Natural killer cell treated with Interleukin-12 subunit alpha and Interleukin-12 subunit beta and Interleukin-15 and Interleukin-18, amount 100 ng/mL, for 72 hours (primary cell): ENCODE measurements around the gene IKZF5. TPM values are rescaled to one million over a fixed set of nuclear protein-coding genes. Genes with fewer than 3 reads are reported as not detected.
A peak's percentile ranks its signal among the peaks of the same experiment; 100 is the strongest.

Experiments
- ATAC-seq, 2 donors: fragments of 150-1000 bp; cut with Tn5 transposase in 1 of 2; sonication (Bioruptor Pico), chemical (Tn5 transposase) in 1 of 2; 2 replicates each; pipeline ENCODE4 v1.10.0; 2021
- DNase-seq: peaks from one replicate; pipeline ENCODE4 v3.0.0; 2022; ENCODE audit warnings: low spot score
- H3K27ac Mint-ChIP-seq, 2 donors: 1 replicate in 1 of 2; 2 replicates in 1 of 2; pipeline ENCODE4 v1.8.0; 2022; ENCODE audit warnings: mixed read lengths in 2 of 2, mild to moderate bottlenecking in 1 of 2, moderate library complexity in 1 of 2
- H3K27me3 Mint-ChIP-seq, 2 donors: 1 replicate in 1 of 2; 2 replicates in 1 of 2; pipeline ENCODE4 v1.8.0; 2022; ENCODE audit warnings: mixed read lengths in 2 of 2
- H3K36me3 Mint-ChIP-seq: one replicate; pipeline ENCODE4 v1.8.0; 2022; ENCODE audit warnings: mixed read lengths
- H3K4me1 Mint-ChIP-seq, 2 donors: 1 replicate in 1 of 2; 2 replicates in 1 of 2; pipeline ENCODE4 v1.8.0; 2022; ENCODE audit warnings: low read depth in 2 of 2, mixed read lengths in 2 of 2, mild to moderate bottlenecking in 1 of 2
- H3K4me3 Mint-ChIP-seq: one replicate; pipeline ENCODE4 v1.8.0; 2022; ENCODE audit warnings: mixed read lengths
- H3K9me3 Mint-ChIP-seq: 2 replicates; pipeline ENCODE4 v1.8.0; 2022; ENCODE audit warnings: mixed read lengths
- total RNA-seq, 2 donors: library from RNA; stranded (reverse); gene quantifications; one replicate each; pipeline ENCODE4 v1.2.3, GENCODE V29; 2022

Gene IKZF5
- total RNA-seq, 2 donors from 2014 or later = 21.4 to 22.1 TPM

DNA sequence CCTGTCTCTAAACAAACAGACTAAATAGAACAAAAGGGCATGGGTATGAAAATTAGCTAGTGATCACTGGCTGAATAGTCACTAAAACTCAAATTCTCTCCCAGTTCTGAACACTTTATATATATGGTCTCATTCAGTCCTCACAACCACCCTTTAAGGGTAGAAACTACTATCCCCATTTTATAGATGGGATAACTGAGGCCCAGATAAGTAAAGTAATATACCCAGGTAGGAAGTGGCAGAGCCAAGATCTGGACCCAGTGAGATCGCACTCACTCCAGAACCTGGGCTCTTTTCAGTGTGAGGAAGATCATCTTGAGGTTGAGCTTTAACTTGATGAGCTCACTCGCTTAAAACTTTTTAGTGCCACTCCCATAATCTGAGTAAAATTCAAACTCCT, 23.9 kb downstream of the IKZF5 start:
- Mint-ChIP-seq H3K27ac (no peak overlapping the region), H3K27me3 (no peaks in the 10 kb centered on the region), H3K4me3 (no peak overlapping the region), H3K4me1 (peaks cover 15 to 16% of the 10 kb centered on the region in 2 donors), H3K9me3 (no peaks in the 10 kb centered on the region), H3K36me3 (peaks cover 7% of the 10 kb centered on the region)
- DNase-seq = no peak
- no peak for ATAC-seq

DNA sequence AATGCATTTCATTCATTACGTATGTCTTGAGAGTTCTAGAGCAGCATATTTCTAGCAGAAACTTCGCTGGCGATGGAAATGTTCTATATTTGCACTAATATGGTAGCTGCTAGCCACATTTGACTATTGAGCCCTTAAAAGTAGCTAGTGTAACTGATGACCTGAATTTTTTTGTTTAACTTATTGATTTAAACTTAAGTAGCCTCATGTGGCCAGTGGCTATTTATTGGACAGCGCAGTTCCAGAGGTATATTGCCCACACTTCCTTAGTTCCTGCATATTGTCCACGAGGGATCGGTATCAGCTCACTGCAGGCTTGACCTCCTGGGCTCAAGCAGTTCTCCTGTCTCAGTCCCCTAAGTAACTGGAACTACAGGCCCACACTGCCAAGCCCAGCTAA, 24.7 kb downstream of the IKZF5 start:
- DNase-seq (no peak), ATAC-seq (no peak)
- H3K36me3 Mint-ChIP-seq = peaks cover 7% of the 10 kb centered on the region
- no peaks in the 10 kb centered on the region for H3K9me3 Mint-ChIP-seq
- no peak overlapping the region for H3K27ac Mint-ChIP-seq
- no peaks in the 10 kb centered on the region for H3K27me3 Mint-ChIP-seq
- peaks cover 16 to 17% of the 10 kb centered on the region in 2 donors for H3K4me1 Mint-ChIP-seq
- no peak overlapping the region for H3K4me3 Mint-ChIP-seq

DNA sequence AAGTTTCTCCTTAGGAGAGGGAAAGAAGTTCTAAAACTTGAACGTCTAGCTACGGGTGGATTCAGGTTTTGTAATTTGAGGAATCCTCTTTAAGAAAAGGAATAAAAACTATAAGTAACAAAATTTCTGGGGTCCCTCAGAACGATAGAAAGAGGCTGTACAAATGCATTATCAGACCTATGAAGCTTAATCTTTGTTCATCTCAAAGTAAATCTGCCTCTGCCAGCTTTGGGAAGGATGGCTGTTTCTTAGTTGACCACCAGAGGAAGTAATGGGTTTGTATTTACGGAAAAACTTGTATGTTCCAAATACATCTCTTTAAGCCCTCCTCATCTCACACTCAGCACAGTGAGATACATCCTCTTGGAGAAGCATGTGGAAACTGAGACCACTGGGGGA, 27.5 kb downstream of the IKZF5 start:
- Mint-ChIP-seq H3K4me1 (peaks cover 16 to 17% of the 10 kb centered on the region in 2 donors), H3K9me3 (no peaks in the 10 kb centered on the region), H3K27ac (peak overlapping the region; percentile 92), H3K36me3 (no peaks in the 10 kb centered on the region), H3K27me3 (peaks cover 0 to 7% of the 10 kb centered on the region in 2 donors), H3K4me3 (peak overlapping the region; percentile 90)
- no peak for DNase-seq
- ATAC-seq = no peak

DNA sequence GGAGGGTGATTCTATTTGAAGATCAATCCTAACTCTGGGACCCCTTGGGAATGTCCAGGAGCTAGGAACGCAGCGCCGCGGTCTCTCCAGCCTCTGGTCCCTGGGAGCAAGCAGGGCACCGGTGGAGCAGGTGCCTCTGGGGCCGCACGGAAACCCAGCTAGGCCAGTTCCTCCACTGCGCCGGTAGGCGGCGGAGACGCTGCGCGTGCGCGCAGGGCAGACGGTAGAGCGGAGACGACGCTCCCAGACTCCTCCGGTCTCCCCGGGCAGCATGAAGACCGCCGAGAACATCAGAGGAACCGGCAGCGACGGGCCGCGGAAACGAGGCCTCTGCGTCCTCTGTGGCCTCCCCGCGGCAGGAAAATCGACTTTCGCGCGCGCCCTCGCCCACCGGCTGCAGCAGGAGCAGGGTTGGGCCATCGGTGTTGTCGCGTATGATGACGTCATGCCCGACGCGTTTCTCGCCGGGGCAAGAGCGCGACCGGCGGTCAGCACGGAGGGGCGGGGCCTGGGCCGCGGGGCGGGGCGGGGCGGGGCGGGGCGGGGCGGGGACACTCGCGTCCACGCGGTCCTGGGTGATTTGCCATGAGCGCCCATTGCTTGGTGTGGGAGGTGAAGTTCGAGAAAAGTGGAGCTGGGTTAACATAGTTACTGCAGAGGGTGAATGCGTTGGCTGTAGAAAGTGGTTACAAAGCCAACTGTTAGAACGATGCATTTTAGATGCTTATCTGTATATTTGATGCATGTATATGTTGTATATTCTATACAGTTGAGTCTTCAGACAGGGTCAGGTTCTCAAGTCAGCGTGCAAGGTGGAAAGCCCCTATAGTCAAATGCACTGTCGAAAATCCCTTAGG, 28.2 kb downstream of the IKZF5 start, which contains the start of gene PSTK:
TSS of gene PSTK (plus strand) at position 193 of the 857 bp plus-strand sequence. CDS start at position 272, 79 bp downstream.
- H3K9me3 Mint-ChIP-seq = no peaks in the 10 kb centered on the region
- no peaks in the 10 kb centered on the region for H3K36me3 Mint-ChIP-seq
- DNase-seq (peak; percentile 89), ATAC-seq (peak; percentile 98)
- peak within 1 kb of the TSS; percentile 92 for H3K27ac Mint-ChIP-seq
- H3K4me3 Mint-ChIP-seq = peak within 1 kb of the TSS; percentile 90
- peaks cover 0 to 9% of the 10 kb centered on the region in 2 donors for H3K27me3 Mint-ChIP-seq
- H3K4me1 Mint-ChIP-seq = peaks cover 16 to 17% of the 10 kb centered on the region in 2 donors

DNA sequence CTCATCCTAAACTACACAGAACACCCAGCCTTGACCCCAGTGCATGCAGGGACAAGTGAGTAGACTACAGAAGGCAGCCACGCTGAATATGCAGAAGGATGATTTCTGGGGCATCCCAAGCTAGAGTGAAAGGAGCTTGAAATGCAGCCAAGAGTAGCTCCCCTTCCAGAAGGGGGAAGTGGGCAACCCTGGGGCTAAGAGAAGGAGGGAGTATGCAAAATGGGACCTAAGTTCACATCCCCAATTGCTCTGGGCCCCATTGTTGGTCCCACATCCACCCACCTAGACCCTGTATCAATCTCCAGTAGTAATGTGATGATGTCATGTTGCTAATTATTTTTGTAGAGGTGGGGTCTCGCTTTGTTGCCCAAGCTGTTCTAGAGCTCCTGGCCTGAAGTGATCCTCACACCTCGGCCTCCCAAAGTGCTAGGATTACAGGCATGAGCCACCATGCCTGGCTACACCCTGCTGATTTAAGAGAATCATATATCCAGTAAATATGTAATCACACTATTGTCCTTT, 34.0 kb downstream of the IKZF5 start:
- DNase-seq = no peak
- ATAC-seq = no peak
- Mint-ChIP-seq H3K4me3 (no peak overlapping the region), H3K27me3 (peaks cover 6 to 30% of the 10 kb centered on the region in 2 donors), H3K4me1 (peaks cover 0 to under 1% of the 10 kb centered on the region in 2 donors), H3K27ac (no peak overlapping the region), H3K9me3 (no peaks in the 10 kb centered on the region), H3K36me3 (no peaks in the 10 kb centered on the region)

DNA sequence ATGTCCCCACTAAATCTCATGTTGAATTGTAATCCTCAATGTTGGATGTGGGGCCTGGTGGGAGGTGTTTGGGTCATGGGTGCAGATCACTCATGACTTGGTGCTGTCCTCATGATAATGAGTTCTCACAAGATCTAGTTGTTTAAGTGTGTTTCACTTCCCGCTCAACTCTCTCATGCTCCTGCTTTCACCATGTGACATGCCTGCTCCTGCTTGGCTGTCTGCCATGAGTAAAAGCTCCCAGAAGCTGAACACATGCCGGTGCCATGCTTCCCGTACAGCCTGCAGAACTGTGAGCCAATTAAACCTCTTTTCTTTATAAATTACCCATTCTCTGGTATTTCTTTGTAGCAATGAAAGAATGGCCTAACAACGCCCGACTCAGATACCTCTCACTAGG, 34.6 kb downstream of the IKZF5 start:
- H3K4me3 Mint-ChIP-seq = no peak overlapping the region
- H3K27ac Mint-ChIP-seq = no peak overlapping the region
- peaks cover 6 to 32% of the 10 kb centered on the region in 2 donors for H3K27me3 Mint-ChIP-seq
- no peaks in the 10 kb centered on the region for H3K4me1 Mint-ChIP-seq
- DNase-seq = no peak
- no peaks in the 10 kb centered on the region for H3K36me3 Mint-ChIP-seq
- H3K9me3 Mint-ChIP-seq = no peaks in the 10 kb centered on the region
- no peak for ATAC-seq

DNA sequence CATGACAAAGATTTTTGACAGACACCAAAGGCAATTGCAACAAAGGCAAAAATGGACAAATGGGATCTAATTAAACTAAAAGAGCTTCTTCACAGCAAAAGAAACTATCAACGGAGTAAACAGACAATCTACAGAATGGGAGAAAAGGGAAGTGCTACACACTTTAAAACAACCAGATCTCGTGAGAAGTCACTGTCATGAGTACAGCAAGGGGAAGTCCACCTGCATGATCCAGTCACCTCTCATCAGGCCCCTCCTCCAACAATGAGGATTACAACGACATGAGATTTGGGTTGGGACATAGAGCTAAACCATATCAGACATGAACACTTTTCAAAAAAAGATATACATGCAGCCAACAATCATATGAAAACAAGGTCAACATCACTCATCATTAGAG, 39.9 kb downstream of the IKZF5 start:
- no peaks in the 10 kb centered on the region for H3K4me1 Mint-ChIP-seq
- H3K27ac Mint-ChIP-seq = no peak overlapping the region
- H3K27me3 Mint-ChIP-seq = peaks cover 44% of the 10 kb centered on the region in 2 donors
- no peak for ATAC-seq
- H3K36me3 Mint-ChIP-seq = peaks cover 32% of the 10 kb centered on the region
- no peak overlapping the region for H3K4me3 Mint-ChIP-seq
- H3K9me3 Mint-ChIP-seq = peaks cover 15% of the 10 kb centered on the region
- no peak for DNase-seq

DNA sequence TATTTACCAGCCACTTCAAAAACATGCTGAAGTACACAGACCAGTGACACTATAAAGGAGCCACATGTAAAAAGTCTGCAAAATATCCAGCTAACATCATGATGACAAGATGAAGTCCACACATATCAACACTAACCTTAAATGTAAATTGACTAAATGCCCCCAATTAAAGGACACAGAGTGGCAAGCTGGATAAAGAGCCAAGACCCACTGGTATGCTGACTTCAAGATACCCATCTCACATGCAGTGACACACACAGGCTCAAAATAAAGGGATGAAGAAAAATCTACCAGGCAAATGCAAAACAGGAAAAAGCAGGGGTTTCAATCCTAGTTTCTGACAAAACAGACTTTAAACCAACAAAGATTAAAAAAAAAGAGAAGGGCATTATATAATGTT, 41.7 kb downstream of the IKZF5 start:
- H3K9me3 Mint-ChIP-seq = peaks cover 15% of the 10 kb centered on the region
- H3K36me3 Mint-ChIP-seq = peaks cover 32% of the 10 kb centered on the region
- H3K4me1 Mint-ChIP-seq = no peaks in the 10 kb centered on the region
- DNase-seq (no peak), ATAC-seq (no peak)
- H3K27ac Mint-ChIP-seq = no peak overlapping the region
- peaks cover 41 to 52% of the 10 kb centered on the region in 2 donors for H3K27me3 Mint-ChIP-seq
- no peak overlapping the region for H3K4me3 Mint-ChIP-seq

DNA sequence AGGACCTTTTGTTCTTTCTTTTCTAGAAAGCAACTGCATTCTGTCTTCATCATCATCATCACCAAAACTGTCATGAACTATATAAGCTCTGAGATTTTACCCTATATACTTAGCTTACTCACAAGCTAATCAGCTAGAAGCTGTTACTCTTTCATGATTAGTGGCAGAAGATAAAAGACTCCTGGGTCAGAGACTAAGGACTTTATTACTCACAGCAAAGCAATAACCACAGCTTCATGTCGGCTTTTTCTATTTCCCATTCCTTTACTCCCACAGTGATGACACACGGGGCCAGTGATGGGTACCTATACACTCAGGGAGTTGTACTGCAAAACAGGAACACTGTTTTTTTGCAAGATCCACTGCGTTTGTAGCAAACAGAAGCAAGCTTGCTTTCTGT, 46.2 kb downstream of the IKZF5 start:
- ATAC-seq = no peak
- Mint-ChIP-seq H3K4me1 (no peaks in the 10 kb centered on the region), H3K27ac (no peak overlapping the region), H3K4me3 (no peak overlapping the region), H3K9me3 (peaks cover 5% of the 10 kb centered on the region), H3K36me3 (peaks cover 18% of the 10 kb centered on the region), H3K27me3 (peaks cover 15 to 37% of the 10 kb centered on the region in 2 donors)
- DNase-seq = no peak

DNA sequence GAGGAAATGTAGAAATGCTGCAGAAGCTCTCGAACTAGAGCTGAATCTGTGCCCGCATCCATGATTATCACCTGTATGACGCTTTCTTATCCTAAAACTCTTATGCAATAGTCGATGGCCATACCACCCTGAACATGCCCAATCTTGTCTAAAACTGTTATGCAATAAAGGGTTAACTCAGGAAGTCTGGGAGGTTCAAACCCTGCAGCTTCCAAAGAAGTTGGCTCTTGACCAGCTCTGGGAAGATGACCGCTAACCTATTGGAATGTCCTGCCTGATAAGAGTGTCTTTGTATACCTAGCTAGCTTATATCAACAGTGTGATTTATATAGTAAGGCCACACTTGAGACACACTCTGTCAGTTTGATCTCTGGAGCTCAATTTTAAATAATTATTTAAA, 51.1 kb downstream of the IKZF5 start:
- Mint-ChIP-seq H3K9me3 (no peaks in the 10 kb centered on the region), H3K4me3 (no peak overlapping the region), H3K4me1 (peaks cover 13 to 25% of the 10 kb centered on the region in 2 donors), H3K27ac (no peak overlapping the region), H3K36me3 (peaks cover 9% of the 10 kb centered on the region), H3K27me3 (peaks cover 5 to 7% of the 10 kb centered on the region in 2 donors)
- DNase-seq = no peak
- no peak for ATAC-seq

DNA sequence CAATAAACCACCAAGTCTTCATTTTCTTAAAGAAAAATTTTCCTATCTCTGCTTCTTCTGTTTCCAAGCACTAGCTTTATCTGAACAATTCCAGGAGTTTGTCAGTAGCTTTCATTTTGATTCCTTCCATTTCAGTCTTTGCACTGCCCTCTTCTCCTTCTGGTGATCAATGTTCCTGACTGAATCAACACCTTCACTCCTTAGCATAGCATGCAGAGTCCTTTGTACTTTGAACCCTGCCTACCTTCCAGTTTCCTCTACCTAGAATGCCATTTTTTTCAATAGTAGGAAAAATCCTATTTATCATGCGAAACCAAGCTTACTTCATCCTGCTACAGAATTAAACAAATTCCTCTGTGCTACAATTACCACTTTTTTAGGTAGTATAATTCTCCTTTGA, 52.7 kb downstream of the IKZF5 start:
- Mint-ChIP-seq H3K4me3 (no peak overlapping the region), H3K36me3 (peaks cover 10% of the 10 kb centered on the region), H3K4me1 (peaks cover 15 to 29% of the 10 kb centered on the region in 2 donors), H3K27me3 (peaks cover 0 to 2% of the 10 kb centered on the region in 2 donors), H3K9me3 (no peaks in the 10 kb centered on the region), H3K27ac (no peak overlapping the region)
- ATAC-seq (no peak), DNase-seq (no peak)

DNA sequence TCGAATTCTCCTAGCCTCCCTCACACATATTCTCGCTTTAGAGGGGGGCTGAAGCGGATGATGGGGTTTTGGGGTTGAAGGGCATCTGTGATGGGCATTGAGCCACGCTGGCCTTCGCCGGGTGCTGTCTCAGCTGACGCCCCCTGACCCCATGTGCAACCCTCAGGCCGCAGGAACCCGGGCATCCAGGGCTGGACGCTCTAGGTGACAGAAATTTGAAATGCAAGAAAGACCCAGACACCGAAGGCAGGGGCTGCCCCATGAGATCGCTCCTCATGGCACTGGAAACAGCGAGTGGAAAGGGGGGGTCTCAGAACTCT, 53.9 kb downstream of the IKZF5 start:
- Mint-ChIP-seq H3K9me3 (no peaks in the 10 kb centered on the region), H3K27ac (peak overlapping the region in 1 of 2 donors; percentile 90), H3K4me1 (peaks cover 15 to 29% of the 10 kb centered on the region in 2 donors), H3K36me3 (peaks cover 10% of the 10 kb centered on the region), H3K4me3 (peak overlapping the region; percentile 88), H3K27me3 (peaks cover 0 to 2% of the 10 kb centered on the region in 2 donors)
- ATAC-seq (no peak), DNase-seq (no peak)

DNA sequence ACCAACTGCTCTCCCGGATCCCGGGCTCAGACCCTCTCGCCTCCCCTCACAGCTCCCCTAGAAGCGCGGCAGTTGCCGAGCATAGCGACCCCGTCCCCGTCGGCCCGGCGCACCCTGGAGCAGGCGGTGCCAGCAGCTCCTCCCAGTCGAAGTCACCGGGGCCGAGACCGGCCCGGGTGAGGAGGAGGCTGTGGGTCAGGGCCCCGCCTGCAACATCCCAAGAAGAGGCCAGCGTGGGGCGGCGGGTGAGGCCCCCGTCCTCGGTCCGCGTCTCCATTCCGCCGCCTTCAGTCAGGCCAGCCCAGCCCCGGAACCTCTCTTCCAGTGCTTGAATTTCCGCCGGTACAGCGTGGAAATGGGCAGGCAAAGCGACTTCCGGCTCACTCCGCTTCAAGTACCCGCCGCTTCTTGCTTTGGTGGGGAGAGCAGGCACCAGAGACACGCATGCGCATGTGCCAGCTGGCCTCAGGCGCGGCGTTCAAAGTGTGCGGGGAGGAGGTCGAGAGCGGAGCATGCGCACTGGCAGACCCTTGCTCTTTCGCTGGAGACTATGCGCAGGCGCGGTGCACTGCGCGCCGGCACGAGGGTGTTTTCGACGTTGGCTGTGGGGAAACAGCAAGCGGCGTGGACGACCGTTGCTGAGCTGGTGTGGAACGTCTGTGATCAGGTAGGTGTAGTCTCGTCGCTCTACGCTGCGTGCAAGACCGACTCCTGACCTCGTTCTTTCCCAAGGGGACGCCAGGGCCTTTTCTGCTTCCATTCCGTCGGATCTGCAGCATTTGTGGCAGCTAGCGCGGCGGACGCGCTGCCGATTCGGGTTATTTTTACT, 54.5 kb downstream of the IKZF5 start, which contains the start of gene C10orf88:
TSS of gene C10orf88 (minus strand) at position 326 of the 829 bp plus-strand sequence. CDS start at position 277, 49 bp downstream.
- Mint-ChIP-seq H3K4me3 (peak within 1 kb of the TSS; percentile 88), H3K27ac (peak within 1 kb of the TSS; percentile 85 to 90), H3K27me3 (peaks cover 0 to 2% of the 10 kb centered on the region in 2 donors), H3K9me3 (no peaks in the 10 kb centered on the region), H3K4me1 (peaks cover 15 to 29% of the 10 kb centered on the region in 2 donors), H3K36me3 (peaks cover 10% of the 10 kb centered on the region)
- ATAC-seq = peak; percentile 98 to 99
- DNase-seq = peak; percentile 98
